HepG2 (cell line): ENCODE data around the gene POU2AF3. TPM values are rescaled to one million over a fixed set of nuclear protein-coding genes. Genes with fewer than 3 reads are reported as not detected.

Experiments
- ASH2L ChIP-seq: fragments of 300-600, 200-600 bp; sonication (generic); IDR thresholded peaks from 2 replicates; pipeline ENCODE4 v1.7.0; 2017; ENCODE audit warnings: low read depth, mild to moderate bottlenecking, moderate library complexity, mixed read lengths, low read length; ENCODE audit not compliant: insufficient read length
- FOXK2 ChIP-seq: fragments of 450-650 bp; IDR thresholded peaks from 2 replicates; pipeline ENCODE4 v1.6.1; 2016
- HMG20B ChIP-seq: conservative IDR thresholded peaks from 2 replicates; pipeline ENCODE4 v1.6.1; 2016; ENCODE audit warnings: missing genetic modification reagents, missing compliant biosample characterization
- HNF4A ChIP-seq: sonication (generic); formaldehyde crosslinking; IDR thresholded peaks from 2 replicates; pipeline ENCODE4 v1.4.0; 2020; ENCODE audit warnings: missing genetic modification reagents
- HNF4G ChIP-seq, 2 experiments: sonication (generic) in 1 of 2; formaldehyde crosslinking in 1 of 2; IDR thresholded peaks; 2 replicates each; pipeline versions ENCODE4 v1.4.0 to v1.6.1; 2011 to 2020; ENCODE audit warnings: borderline replicate concordance in 2 of 2, low read depth in 2 of 2, mild to moderate bottlenecking in 2 of 2, low read length in 1 of 2, missing genetic modification reagents in 1 of 2, moderate library complexity in 1 of 2
- HNRNPL ChIP-seq: fragments of 200-400 bp; formaldehyde crosslinking; IDR thresholded peaks from 2 replicates; pipeline ENCODE4 v1.6.1; 2017; ENCODE audit warnings: mild to moderate bottlenecking, low read depth, low read length
- MBNL3 ChIP-seq: fragments of 250-450 bp; sonication (Bioruptor Pico); conservative IDR thresholded peaks from 2 replicates; pipeline ENCODE4 v1.8.0; 2022; ENCODE audit warnings: mild to moderate bottlenecking, inconsistent platforms
- NFE2L1 ChIP-seq: sonication (generic); formaldehyde crosslinking; IDR thresholded peaks from 2 replicates; pipeline ENCODE4 v1.4.0; 2020; ENCODE audit warnings: missing genetic modification reagents, mild to moderate bottlenecking, borderline replicate concordance
- NRL ChIP-seq: sonication (generic); formaldehyde crosslinking; IDR thresholded peaks from 2 replicates; pipeline ENCODE4 v1.5.0; 2020; ENCODE audit warnings: missing genetic modification reagents, mild to moderate bottlenecking, moderate library complexity, borderline replicate concordance
- POLR2AphosphoS5 ChIP-seq: IDR thresholded peaks from 2 replicates; pipeline ENCODE4 v1.6.1; 2012; ENCODE audit warnings: low read depth, low read length
- REXO4 ChIP-seq: sonication (generic); formaldehyde crosslinking; IDR thresholded peaks from 2 replicates; pipeline ENCODE4 v1.8.0; 2022; ENCODE audit warnings: missing genetic modification reagents, mild to moderate bottlenecking, borderline replicate concordance
- SATB2 ChIP-seq: sonication (generic); formaldehyde crosslinking; IDR thresholded peaks from 2 replicates; pipeline ENCODE4 v1.5.0; 2020; ENCODE audit warnings: missing genetic modification reagents
- STAG1 ChIP-seq: sonication (generic); formaldehyde crosslinking; IDR thresholded peaks from 2 replicates; pipeline ENCODE4 v1.4.0; 2020; ENCODE audit warnings: missing genetic modification reagents
- TEAD3 ChIP-seq: optimal IDR thresholded peaks from 2 replicates; pipeline ENCODE3; 2016; ENCODE audit warnings: borderline replicate concordance
- THAP11 ChIP-seq: IDR thresholded peaks from 2 replicates; pipeline ENCODE4 v1.6.1; 2016; ENCODE audit warnings: missing biosample characterization, missing genetic modification reagents
- TRIM24 ChIP-seq: sonication (generic); formaldehyde crosslinking; IDR thresholded peaks from 2 replicates; pipeline ENCODE4 v1.8.0; 2022; ENCODE audit warnings: mild to moderate bottlenecking, missing genetic modification reagents
- ZMYM4 ChIP-seq: sonication (generic); formaldehyde crosslinking; IDR thresholded peaks from 2 replicates; pipeline ENCODE4 v1.8.1; 2023; ENCODE audit warnings: mild to moderate bottlenecking, missing genetic modification reagents
- ZNF3 ChIP-seq: IDR thresholded peaks from 2 replicates; pipeline ENCODE4 v1.7.0; 2017; ENCODE audit warnings: inconsistent platforms
- ZNF614 ChIP-seq: IDR thresholded peaks from 2 replicates; pipeline ENCODE4 v1.6.1; 2018; ENCODE audit warnings: missing biosample characterization, missing genetic modification reagents, inconsistent platforms, borderline replicate concordance
- ZNF746 ChIP-seq: sonication (generic); formaldehyde crosslinking; IDR thresholded peaks from 2 replicates; pipeline ENCODE4 v1.8.0; 2022; ENCODE audit warnings: mild to moderate bottlenecking, missing genetic modification reagents
- polyA plus RNA-seq, 8 experiments: library from polyadenylated mRNA; depleted of rRNA in 3 of 8; stranded (reverse) in 7 of 8; unstranded in 1 of 8; fragments of >200 nt; fragmentation: Illumina TruSeq in 4 of 8; extraction: Trizol in 4 of 8; gene quantifications; 2 replicates each; pipeline versions ENCODE4 v1.2.1 to v1.2.3, GENCODE V29; 2011 to 2016; ENCODE audit warnings: low read depth in 4 of 8, missing spikeins in 1 of 8, mixed read lengths in 1 of 8; ENCODE audit not compliant: insufficient read depth in 1 of 8
- total RNA-seq, 5 experiments: library from RNA; depleted of rRNA; stranded (reverse); fragments of >200 nt; fragmentation: Illumina TruSeq; extraction: Trizol; gene quantifications; 2 replicates each; pipeline ENCODE4 v1.2.3, GENCODE V29; 2016; ENCODE audit warnings: low read depth in 1 of 5
- TF ChIP-seq, protein P1 (sequence below): sonication (generic); formaldehyde crosslinking; IDR thresholded peaks from 2 replicates; pipeline ENCODE4 v1.9.0; 2021; ENCODE audit warnings: missing genetic modification reagents, borderline replicate concordance
- TF ChIP-seq, protein P2 (sequence below): sonication (generic); formaldehyde crosslinking; IDR thresholded peaks from 2 replicates; pipeline ENCODE4 v1.8.1; 2023; ENCODE audit warnings: mild to moderate bottlenecking, inconsistent platforms, moderate library complexity, missing genetic modification reagents, borderline replicate concordance
- TF ChIP-seq, protein P3 (sequence below): sonication (generic); formaldehyde crosslinking; IDR thresholded peaks from 2 replicates; pipeline ENCODE4 v1.5.0; 2020; ENCODE audit warnings: mild to moderate bottlenecking, missing genetic modification reagents

Gene POU2AF3
- total and polyA plus RNA-seq, 2 of the 13 experiments (the other 11 are each of a cell fraction or from before 2014, with no cell fraction given) = 7.8 to 71.2 TPM

DNA sequence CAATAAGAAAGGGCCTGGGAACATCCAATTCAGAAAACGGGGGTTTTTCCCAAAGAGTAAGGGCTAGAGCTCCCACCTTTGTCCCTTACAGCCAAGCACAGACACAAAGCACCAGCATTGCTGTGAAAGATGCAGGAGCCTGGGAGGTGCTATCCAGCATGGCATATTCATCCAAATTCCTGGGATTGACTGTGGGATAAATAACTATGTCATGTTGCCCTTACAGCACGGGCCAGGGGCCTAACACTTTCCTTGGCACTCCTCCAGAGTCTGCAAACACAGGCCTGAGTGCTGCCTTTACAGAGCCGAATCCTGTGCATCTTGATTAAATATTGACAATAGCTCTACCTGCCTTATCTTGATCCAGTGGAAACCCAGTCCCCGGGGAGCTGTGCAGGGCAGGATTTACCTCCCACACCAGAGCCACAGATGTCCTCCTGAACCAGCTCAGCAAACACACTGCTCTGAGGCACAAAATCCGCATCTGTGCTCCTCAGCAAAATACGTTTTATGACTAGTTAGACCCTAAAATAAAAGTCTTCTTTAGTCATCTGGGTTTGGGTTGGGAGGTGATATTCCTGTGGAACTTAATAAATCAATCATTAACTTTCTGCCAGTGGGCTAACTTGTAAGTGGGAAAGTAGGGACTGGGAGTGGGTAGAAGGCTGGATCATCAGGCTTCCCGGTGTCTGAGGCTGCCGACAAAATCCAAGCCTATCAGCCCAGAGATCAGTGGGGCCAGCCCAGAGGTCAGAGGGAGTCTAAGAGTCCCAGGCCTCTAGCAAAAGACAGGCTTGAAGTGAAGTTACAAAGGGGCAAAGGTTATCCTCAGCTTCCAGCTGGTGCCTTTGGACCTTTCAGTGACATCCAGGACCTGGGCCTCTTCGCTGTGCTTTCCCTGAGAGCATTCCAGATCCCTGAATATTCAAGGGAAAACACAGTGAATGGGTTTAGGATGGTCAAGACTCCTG is 36.5 kb downstream of the POU2AF3 start (continued):
- TF ChIP-seq POLR2AphosphoS5 (peak; percentile 66), ZNF746 (CRISPR knock-in tag) (peak; percentile 65; the same call in 1 of the 2 replicates), FOXK2 (no peak), TEAD3 (CRISPR knock-in tag) (peak; percentile 86), ASH2L (peak; percentile 95), HMG20B (CRISPR knock-in tag) (0 out of 2 replicates have a peak, but pooled peaks have one; percentile 66), STAG1 (CRISPR knock-in tag) (peak; percentile 37), TRIM24 (CRISPR knock-in tag) (no peak), ZNF3 (no peak), HNF4A (CRISPR knock-in tag) (peak; percentile 93), SATB2 (no peak), THAP11 (CRISPR knock-in tag) (peak; percentile 30; the same call in 1 of the 2 replicates), NRL (CRISPR knock-in tag) (no peak), ZNF614 (CRISPR knock-in tag) (peak; percentile 42; the same call in 1 of the 2 replicates), NFE2L1 (CRISPR knock-in tag) (no peak), REXO4 (CRISPR knock-in tag) (no peak), ZMYM4 (CRISPR knock-in tag) (peak; percentile 66), HNF4G (IDR thresholded peaks at IDR 0.05; ENCODE audit: borderline replicate concordance, low read depth, low read length) (peak; percentile 98), HNF4G (CRISPR knock-in tag; IDR thresholded peaks at IDR 0.05; ENCODE audit: borderline replicate concordance, low read depth) (peak; percentile 72), HNRNPL (0 out of 2 replicates have a peak, but pooled peaks have one; percentile 20), MBNL3 (CRISPR knock-in tag) (no peak)
- TF ChIP-seq, protein P1, sequence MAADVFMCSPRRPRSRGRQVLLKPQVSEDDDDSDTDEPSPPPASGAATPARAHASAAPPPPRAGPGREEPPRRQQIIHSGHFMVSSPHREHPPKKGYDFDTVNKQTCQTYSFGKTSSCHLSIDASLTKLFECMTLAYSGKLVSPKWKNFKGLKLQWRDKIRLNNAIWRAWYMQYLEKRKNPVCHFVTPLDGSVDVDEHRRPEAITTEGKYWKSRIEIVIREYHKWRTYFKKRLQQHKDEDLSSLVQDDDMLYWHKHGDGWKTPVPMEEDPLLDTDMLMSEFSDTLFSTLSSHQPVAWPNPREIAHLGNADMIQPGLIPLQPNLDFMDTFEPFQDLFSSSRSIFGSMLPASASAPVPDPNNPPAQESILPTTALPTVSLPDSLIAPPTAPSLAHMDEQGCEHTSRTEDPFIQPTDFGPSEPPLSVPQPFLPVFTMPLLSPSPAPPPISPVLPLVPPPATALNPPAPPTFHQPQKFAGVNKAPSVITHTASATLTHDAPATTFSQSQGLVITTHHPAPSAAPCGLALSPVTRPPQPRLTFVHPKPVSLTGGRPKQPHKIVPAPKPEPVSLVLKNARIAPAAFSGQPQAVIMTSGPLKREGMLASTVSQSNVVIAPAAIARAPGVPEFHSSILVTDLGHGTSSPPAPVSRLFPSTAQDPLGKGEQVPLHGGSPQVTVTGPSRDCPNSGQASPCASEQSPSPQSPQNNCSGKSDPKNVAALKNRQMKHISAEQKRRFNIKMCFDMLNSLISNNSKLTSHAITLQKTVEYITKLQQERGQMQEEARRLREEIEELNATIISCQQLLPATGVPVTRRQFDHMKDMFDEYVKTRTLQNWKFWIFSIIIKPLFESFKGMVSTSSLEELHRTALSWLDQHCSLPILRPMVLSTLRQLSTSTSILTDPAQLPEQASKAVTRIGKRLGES (CRISPR knock-in tag) = 0 out of 2 replicates have a peak, but pooled peaks have one; percentile 43
- TF ChIP-seq, protein P2, sequence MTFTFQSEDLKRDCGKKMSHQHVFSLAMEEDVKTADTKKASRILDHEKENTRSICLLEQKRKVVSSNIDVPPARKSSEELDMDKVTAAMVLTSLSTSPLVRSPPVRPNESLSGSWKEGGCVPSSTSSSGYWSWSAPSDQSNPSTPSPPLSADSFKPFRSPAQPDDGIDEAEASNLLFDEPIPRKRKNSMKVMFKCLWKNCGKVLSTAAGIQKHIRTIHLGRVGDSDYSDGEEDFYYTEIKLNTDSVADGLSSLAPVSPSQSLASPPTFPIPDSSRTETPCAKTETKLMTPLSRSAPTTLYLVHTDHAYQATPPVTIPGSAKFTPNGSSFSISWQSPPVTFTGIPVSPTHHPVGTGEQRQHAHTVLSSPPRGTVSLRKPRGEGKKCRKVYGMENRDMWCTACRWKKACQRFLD (CRISPR knock-in tag) = no peak
- TF ChIP-seq, protein P3, sequence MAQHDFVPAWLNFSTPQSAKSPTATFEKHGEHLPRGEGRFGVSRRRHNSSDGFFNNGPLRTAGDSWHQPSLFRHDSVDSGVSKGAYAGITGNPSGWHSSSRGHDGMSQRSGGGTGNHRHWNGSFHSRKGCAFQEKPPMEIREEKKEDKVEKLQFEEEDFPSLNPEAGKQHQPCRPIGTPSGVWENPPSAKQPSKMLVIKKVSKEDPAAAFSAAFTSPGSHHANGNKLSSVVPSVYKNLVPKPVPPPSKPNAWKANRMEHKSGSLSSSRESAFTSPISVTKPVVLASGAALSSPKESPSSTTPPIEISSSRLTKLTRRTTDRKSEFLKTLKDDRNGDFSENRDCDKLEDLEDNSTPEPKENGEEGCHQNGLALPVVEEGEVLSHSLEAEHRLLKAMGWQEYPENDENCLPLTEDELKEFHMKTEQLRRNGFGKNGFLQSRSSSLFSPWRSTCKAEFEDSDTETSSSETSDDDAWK (CRISPR knock-in tag) = no peak
